ENCODE data around the gene OR2C1.

The OR2C1 gene
- 0 reads per million in 3 donors for total RNA-seq

DNA sequence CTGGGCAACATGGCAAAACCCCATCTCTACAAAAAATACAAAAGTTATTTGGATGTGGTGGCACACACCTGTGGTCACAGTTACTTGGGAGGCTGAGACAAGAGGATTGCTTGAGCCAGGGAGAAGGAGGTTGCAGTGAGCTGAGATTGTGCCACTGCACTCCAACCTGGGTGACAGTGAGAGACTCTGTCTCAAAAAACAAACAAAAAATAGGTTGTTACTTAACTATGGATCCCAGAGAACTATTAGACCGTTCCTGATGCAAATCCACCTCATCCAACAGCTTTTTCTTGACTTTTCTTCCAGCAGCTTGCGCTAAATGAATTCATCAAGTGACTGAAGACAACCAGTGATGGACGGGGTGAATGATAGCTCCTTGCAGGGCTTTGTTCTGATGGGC, at the start of gene OR2C1:
Gene OR2C1 (plus strand): TSS at position 301 of the 400 bp plus-strand sequence. CDS start 52 bp downstream, at position 353.
- no peaks in the 10 kb centered on the region for H3K9me3 ChIP-seq (ENCODE audit: control insufficient read depth, low read length)
- no peak within 1 kb of the TSS for H3K27ac ChIP-seq (ENCODE audit: insufficient read depth, low read length, poor library complexity, severe bottlenecking)
- no peaks in the 10 kb centered on the region for H3K27me3 ChIP-seq (replicated peaks; ENCODE audit: control insufficient read depth, insufficient read depth, low read length, poor library complexity, severe bottlenecking)
- no peak within 1 kb of the TSS for H3K4me3 ChIP-seq (ENCODE audit: insufficient read depth, low read depth, low read length, poor library complexity, severe bottlenecking)
- H3K36me3 ChIP-seq (ENCODE audit: control insufficient read depth, insufficient read depth, low read length) = no peaks in the 10 kb centered on the region
- H3K4me1 ChIP-seq (ENCODE audit: control insufficient read depth, insufficient read depth, low read length, poor library complexity, severe bottlenecking) = no peaks in the 10 kb centered on the region
- no peak for DNase-seq

DNA sequence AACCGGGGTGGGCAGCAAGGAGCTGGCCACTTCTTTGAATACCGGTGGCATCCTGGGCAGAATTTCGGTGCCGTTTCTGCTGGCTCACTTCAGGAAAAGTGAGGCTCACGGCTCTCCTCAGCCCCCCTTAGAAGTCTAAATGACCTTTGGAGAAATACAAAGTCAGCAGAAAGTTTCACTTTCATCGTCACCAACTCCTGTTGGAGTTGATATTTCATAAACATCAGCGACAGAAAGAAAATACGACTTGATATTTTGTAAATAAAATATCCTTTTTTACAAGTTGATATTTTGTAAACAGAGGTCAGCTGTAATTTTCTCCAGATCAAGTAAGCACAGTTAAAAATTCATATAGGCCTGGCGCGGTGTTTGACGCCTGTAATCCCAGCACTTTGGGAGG, 49.6 kb upstream of the OR2C1 start:
- no peaks in the 10 kb centered on the region for H3K27me3 ChIP-seq (replicated peaks; ENCODE audit: control insufficient read depth, insufficient read depth, low read length, poor library complexity, severe bottlenecking)
- peaks cover 4% of the 10 kb centered on the region for H3K4me1 ChIP-seq (ENCODE audit: control insufficient read depth, insufficient read depth, low read length, poor library complexity, severe bottlenecking)
- H3K9me3 ChIP-seq (ENCODE audit: control insufficient read depth, low read length) = peaks cover 16% of the 10 kb centered on the region
- peaks cover 19% of the 10 kb centered on the region for H3K36me3 ChIP-seq (ENCODE audit: control insufficient read depth, insufficient read depth, low read length)
- H3K27ac ChIP-seq (ENCODE audit: insufficient read depth, low read length, poor library complexity, severe bottlenecking) = peak overlapping the region; percentile 78
- peak overlapping the region; percentile 92 for H3K4me3 ChIP-seq (ENCODE audit: insufficient read depth, low read depth, low read length, poor library complexity, severe bottlenecking)
- DNase-seq = no peak

DNA sequence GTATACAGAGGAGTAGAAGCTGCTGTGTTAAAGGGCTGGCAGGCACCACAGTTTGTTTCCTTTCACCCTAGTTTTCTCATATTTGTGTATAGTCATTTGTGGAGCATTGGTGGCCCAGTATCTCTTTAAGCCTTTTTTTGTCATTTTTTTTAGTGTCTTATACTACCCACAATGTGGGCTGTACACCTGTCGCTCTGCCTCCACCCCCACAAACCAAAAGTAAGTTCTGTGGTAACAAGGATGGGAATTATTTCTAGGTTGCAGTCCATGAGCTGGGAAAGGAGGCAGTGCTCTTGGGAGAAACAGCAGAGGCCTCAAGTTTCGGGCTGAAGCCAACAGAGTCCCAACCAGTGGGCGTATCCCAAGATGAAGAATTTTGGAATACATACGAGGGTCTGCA, 44.2 kb upstream of the OR2C1 start:
- Histone ChIP-seq H3K4me3 (ENCODE audit: insufficient read depth, low read depth, low read length, poor library complexity, severe bottlenecking) (no peak overlapping the region), H3K4me1 (ENCODE audit: control insufficient read depth, insufficient read depth, low read length, poor library complexity, severe bottlenecking) (no peaks in the 10 kb centered on the region), H3K27me3 (replicated peaks; ENCODE audit: control insufficient read depth, insufficient read depth, low read length, poor library complexity, severe bottlenecking) (no peaks in the 10 kb centered on the region), H3K9me3 (ENCODE audit: control insufficient read depth, low read length) (peaks cover 49% of the 10 kb centered on the region), H3K36me3 (ENCODE audit: control insufficient read depth, insufficient read depth, low read length) (peaks cover 49% of the 10 kb centered on the region), H3K27ac (ENCODE audit: insufficient read depth, low read length, poor library complexity, severe bottlenecking) (no peak overlapping the region)
- no peak for DNase-seq

DNA sequence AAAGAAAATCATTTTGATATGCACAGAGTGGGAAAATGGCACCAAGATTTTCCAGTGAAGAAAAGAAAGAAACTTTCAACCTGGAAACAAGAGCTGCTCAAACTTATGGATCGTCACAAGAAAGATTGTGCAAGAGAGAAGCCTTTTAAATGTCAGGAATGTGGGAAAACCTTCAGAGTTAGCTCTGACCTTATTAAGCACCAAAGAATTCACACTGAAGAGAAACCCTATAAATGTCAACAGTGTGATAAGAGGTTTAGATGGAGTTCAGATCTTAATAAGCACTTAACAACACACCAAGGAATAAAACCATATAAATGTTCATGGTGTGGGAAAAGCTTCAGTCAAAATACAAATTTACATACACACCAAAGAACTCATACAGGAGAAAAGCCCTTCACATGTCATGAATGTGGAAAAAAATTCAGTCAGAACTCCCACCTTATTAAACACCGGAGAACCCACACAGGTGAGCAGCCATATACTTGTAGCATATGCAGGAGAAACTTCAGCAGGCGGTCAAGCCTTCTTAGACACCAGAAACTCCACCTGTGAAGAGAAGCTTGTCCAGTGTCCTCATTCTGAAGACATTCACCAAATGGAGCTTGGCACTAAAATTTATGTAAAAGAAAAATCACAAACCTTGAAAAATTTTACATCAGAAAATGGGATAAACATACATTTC, 38.2 kb upstream of the OR2C1 start:
- no peak for DNase-seq
- H3K9me3 ChIP-seq (ENCODE audit: control insufficient read depth, low read length) = peaks cover 81% of the 10 kb centered on the region
- H3K4me1 ChIP-seq (ENCODE audit: control insufficient read depth, insufficient read depth, low read length, poor library complexity, severe bottlenecking) = no peaks in the 10 kb centered on the region
- H3K27ac ChIP-seq (ENCODE audit: insufficient read depth, low read length, poor library complexity, severe bottlenecking) = no peak overlapping the region
- no peak overlapping the region for H3K4me3 ChIP-seq (ENCODE audit: insufficient read depth, low read depth, low read length, poor library complexity, severe bottlenecking)
- H3K27me3 ChIP-seq (replicated peaks; ENCODE audit: control insufficient read depth, insufficient read depth, low read length, poor library complexity, severe bottlenecking) = no peaks in the 10 kb centered on the region
- peaks cover 45% of the 10 kb centered on the region for H3K36me3 ChIP-seq (ENCODE audit: control insufficient read depth, insufficient read depth, low read length)

DNA sequence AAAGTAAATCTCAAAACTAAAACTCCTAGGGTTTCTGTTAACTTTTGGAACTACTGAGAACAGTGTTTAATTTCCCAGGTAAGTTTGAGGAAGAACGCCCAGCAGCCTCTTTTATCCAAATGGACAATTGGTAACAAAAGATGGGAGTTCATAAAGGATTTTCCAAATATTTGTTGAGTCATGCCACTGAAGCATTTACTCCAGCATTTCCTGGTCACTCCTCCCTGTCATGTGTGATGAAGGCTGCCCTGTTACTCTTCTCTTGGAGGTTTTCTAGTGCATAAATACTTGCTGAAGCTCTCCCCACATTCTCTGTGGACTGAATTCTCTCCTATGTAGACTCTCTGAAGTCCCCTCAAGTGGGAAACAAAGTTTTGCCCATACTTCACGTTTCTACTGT, 33.9 kb upstream of the OR2C1 start:
- DNase-seq = no peak
- Histone ChIP-seq H3K4me1 (ENCODE audit: control insufficient read depth, insufficient read depth, low read length, poor library complexity, severe bottlenecking) (no peaks in the 10 kb centered on the region), H3K9me3 (ENCODE audit: control insufficient read depth, low read length) (peaks cover 61% of the 10 kb centered on the region), H3K27ac (ENCODE audit: insufficient read depth, low read length, poor library complexity, severe bottlenecking) (no peak overlapping the region), H3K4me3 (ENCODE audit: insufficient read depth, low read depth, low read length, poor library complexity, severe bottlenecking) (no peak overlapping the region), H3K36me3 (ENCODE audit: control insufficient read depth, insufficient read depth, low read length) (peaks cover 13% of the 10 kb centered on the region), H3K27me3 (replicated peaks; ENCODE audit: control insufficient read depth, insufficient read depth, low read length, poor library complexity, severe bottlenecking) (no peaks in the 10 kb centered on the region)

DNA sequence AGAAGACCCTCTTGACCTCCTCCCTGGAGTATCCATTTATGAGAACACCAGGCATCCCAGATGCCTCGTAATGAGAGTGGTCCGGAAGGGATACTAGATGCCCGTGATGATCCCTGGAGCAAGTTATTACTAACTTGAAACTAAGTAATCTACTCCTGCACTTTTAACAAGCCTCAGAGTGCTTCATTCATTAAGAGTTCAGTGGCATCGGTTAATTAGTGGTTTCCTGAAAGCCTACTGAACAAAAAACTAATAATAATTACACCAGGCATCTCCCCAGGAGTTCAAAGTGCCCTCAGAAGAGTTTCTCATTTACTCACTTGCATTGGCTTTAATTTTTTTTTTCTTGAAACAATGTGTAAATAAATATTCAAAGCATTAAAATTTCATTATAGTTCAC, 28.2 kb upstream of the OR2C1 start:
- H3K9me3 ChIP-seq (ENCODE audit: control insufficient read depth, low read length) = peaks cover 10% of the 10 kb centered on the region
- DNase-seq = no peak
- no peak overlapping the region for H3K4me3 ChIP-seq (ENCODE audit: insufficient read depth, low read depth, low read length, poor library complexity, severe bottlenecking)
- no peaks in the 10 kb centered on the region for H3K4me1 ChIP-seq (ENCODE audit: control insufficient read depth, insufficient read depth, low read length, poor library complexity, severe bottlenecking)
- H3K27me3 ChIP-seq (replicated peaks; ENCODE audit: control insufficient read depth, insufficient read depth, low read length, poor library complexity, severe bottlenecking) = no peaks in the 10 kb centered on the region
- H3K36me3 ChIP-seq (ENCODE audit: control insufficient read depth, insufficient read depth, low read length) = no peaks in the 10 kb centered on the region
- H3K27ac ChIP-seq (ENCODE audit: insufficient read depth, low read length, poor library complexity, severe bottlenecking) = no peak overlapping the region

DNA sequence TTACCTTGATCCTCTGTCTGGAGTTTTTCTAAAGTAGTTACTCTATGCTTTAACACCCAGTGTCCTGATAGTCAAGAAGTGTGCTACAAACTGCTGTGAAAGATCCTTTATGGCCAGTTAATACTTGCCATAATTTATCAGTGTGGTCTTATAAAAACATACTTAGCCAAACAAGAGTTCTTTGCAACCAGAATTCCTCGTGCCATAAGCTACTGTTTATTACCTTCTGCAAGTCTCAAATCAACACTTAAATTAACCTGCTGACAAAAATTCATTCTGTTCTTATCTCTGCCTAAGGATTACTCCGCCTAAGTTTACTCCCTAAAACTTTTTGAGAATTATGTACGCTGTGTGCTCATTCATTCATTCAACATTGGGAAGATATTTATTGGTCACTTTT, 27.6 kb upstream of the OR2C1 start:
- H3K4me1 ChIP-seq (ENCODE audit: control insufficient read depth, insufficient read depth, low read length, poor library complexity, severe bottlenecking) = no peaks in the 10 kb centered on the region
- H3K36me3 ChIP-seq (ENCODE audit: control insufficient read depth, insufficient read depth, low read length) = no peaks in the 10 kb centered on the region
- H3K27me3 ChIP-seq (replicated peaks; ENCODE audit: control insufficient read depth, insufficient read depth, low read length, poor library complexity, severe bottlenecking) = no peaks in the 10 kb centered on the region
- H3K4me3 ChIP-seq (ENCODE audit: insufficient read depth, low read depth, low read length, poor library complexity, severe bottlenecking) = no peak overlapping the region
- H3K27ac ChIP-seq (ENCODE audit: insufficient read depth, low read length, poor library complexity, severe bottlenecking) = no peak overlapping the region
- DNase-seq = no peak
- peaks cover 10% of the 10 kb centered on the region for H3K9me3 ChIP-seq (ENCODE audit: control insufficient read depth, low read length)

DNA sequence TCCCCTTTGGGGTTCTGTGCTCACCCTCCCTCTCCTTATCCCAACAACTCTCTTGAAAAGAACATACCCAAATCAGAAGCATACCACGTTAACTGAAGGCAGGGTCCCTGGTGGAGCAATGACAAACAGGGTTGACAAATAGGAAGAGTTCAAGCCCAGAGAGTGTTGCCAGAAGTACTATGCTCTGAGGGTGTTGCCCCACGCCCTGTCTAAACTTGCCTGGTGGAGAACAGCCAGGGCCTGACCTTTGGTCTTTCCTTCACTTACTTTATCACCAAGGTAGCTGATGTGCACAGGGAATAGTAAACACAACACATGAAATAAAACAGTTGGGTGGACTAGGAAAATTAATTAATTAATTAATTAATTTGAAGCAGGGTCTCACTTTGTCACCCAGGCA, 27.0 kb upstream of the OR2C1 start:
- no peak for DNase-seq
- H3K4me3 ChIP-seq (ENCODE audit: insufficient read depth, low read depth, low read length, poor library complexity, severe bottlenecking) = no peak overlapping the region

DNA sequence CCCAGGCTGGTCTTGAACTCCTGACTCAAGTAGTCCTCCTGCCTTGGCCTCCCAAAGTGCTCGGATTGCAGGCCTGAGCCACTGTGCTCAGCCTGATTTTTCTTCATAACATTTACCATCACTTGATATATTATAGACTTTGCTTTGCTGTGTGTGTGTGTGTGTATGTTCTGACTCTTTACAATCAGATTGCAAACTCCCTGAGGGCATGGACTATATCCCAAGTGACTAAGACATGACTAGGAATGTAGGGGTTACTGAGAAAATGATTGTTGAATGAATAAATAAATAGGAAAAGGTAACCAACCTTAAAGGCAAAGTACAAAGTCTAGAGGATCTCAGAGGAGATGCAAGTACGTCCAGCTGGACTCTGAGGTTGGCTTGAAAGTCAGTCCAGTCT, 9.6 kb upstream of the OR2C1 start:
- peaks cover 5% of the 10 kb centered on the region for H3K27me3 ChIP-seq (replicated peaks; ENCODE audit: control insufficient read depth, insufficient read depth, low read length, poor library complexity, severe bottlenecking)
- no peaks in the 10 kb centered on the region for H3K4me1 ChIP-seq (ENCODE audit: control insufficient read depth, insufficient read depth, low read length, poor library complexity, severe bottlenecking)
- no peaks in the 10 kb centered on the region for H3K9me3 ChIP-seq (ENCODE audit: control insufficient read depth, low read length)
- no peaks in the 10 kb centered on the region for H3K36me3 ChIP-seq (ENCODE audit: control insufficient read depth, insufficient read depth, low read length)
- no peak for DNase-seq
- no peak overlapping the region for H3K4me3 ChIP-seq (ENCODE audit: insufficient read depth, low read depth, low read length, poor library complexity, severe bottlenecking)
- H3K27ac ChIP-seq (ENCODE audit: insufficient read depth, low read length, poor library complexity, severe bottlenecking) = no peak overlapping the region

More for the DNA sequence above, 27.0 kb upstream of the OR2C1 start:
- no peak overlapping the region for H3K27ac ChIP-seq (ENCODE audit: insufficient read depth, low read length, poor library complexity, severe bottlenecking)
- no peaks in the 10 kb centered on the region for H3K36me3 ChIP-seq (ENCODE audit: control insufficient read depth, insufficient read depth, low read length)
- H3K4me1 ChIP-seq (ENCODE audit: control insufficient read depth, insufficient read depth, low read length, poor library complexity, severe bottlenecking) = no peaks in the 10 kb centered on the region
- no peaks in the 10 kb centered on the region for H3K27me3 ChIP-seq (replicated peaks; ENCODE audit: control insufficient read depth, insufficient read depth, low read length, poor library complexity, severe bottlenecking)
- H3K9me3 ChIP-seq (ENCODE audit: control insufficient read depth, low read length) = peaks cover 8% of the 10 kb centered on the region

DNA sequence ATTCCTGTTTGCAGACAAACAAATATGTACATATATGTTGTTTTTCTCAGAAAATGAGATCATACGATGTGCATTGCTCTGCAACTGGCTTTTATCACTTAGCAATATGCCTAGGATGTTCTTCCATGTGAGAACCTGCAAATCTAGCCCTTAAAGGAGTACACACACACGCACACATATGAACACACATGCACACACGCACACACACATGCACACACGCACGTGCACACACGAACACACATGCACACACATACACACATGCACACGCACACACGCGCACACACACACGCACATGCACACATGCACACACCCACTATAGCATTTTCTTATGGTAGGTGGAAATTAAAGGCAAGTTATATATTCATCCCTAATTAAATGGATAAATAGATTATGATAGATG, 8.1 kb upstream of the OR2C1 start:
- H3K36me3 ChIP-seq (ENCODE audit: control insufficient read depth, insufficient read depth, low read length) = no peaks in the 10 kb centered on the region
- no peak for DNase-seq
- no peaks in the 10 kb centered on the region for H3K9me3 ChIP-seq (ENCODE audit: control insufficient read depth, low read length)
- no peaks in the 10 kb centered on the region for H3K4me1 ChIP-seq (ENCODE audit: control insufficient read depth, insufficient read depth, low read length, poor library complexity, severe bottlenecking)
- no peak overlapping the region for H3K4me3 ChIP-seq (ENCODE audit: insufficient read depth, low read depth, low read length, poor library complexity, severe bottlenecking)
- H3K27me3 ChIP-seq (replicated peaks; ENCODE audit: control insufficient read depth, insufficient read depth, low read length, poor library complexity, severe bottlenecking) = no peaks in the 10 kb centered on the region
- no peak overlapping the region for H3K27ac ChIP-seq (ENCODE audit: insufficient read depth, low read length, poor library complexity, severe bottlenecking)

Data from effector memory CD4-positive, alpha-beta T cell (primary cell).